Stimulated activated CD4-positive, alpha-beta T cell treated with anti-CD3 and anti-CD28 coated beads, TNF-alpha, amount 100 ng/mL, for 4 hours (primary cell): ENCODE data around the gene NUP214.

Experiments used
- DNase-seq, 3 experiments: peaks; one replicate each; pipeline ENCODE4 v3.0.0-alpha.2; 2020; ENCODE audit warnings: low read depth in 3 of 3

NUP214 gene

GRCh38 chr9:131276891-131277286 is 151.5 kb downstream of the NUP214 start:
- no peak for DNase-seq

GRCh38 chr9:131277287-131277909 is 152.0 kb downstream of the NUP214 start:
- DNase-seq = no peak

GRCh38 chr9:131277910-131278701 is 152.7 kb downstream of the NUP214 start:
- peak in 2 of 3 experiments; percentile 46 to 50 for DNase-seq

GRCh38 chr9:131278702-131279111 is 153.3 kb downstream of the NUP214 start:
- no peak for DNase-seq

- no peak for DNase-seq
These were observed 153.9 kb downstream of the NUP214 start for GRCh38 chr9:131279196-131279862.

- DNase-seq = no peak
These were observed 154.6 kb downstream of the NUP214 start for GRCh38 chr9:131279863-131280570.

- no peak for DNase-seq
These were observed 155.3 kb downstream of the NUP214 start for GRCh38 chr9:131280660-131281059.

- DNase-seq = no peak
These were observed 156.0 kb downstream of the NUP214 start for GRCh38 chr9:131281119-131281965.

GRCh38 chr9:131282175-131282574 is 156.8 kb downstream of the NUP214 start:
- no peak for DNase-seq

- DNase-seq = no peak
These were observed 157.5 kb downstream of the NUP214 start for GRCh38 chr9:131282688-131283422.
